NCI-H1092 treated with DMSO at 0.1 percent for 48 hours (cell line): ENCODE data around the gene NOL4L.

Experiments
- DNase-seq: peaks from one replicate; lab custom pipeline; 2025; lab: John Stamatoyannopoulos, UW

Gene NOL4L

DNA sequence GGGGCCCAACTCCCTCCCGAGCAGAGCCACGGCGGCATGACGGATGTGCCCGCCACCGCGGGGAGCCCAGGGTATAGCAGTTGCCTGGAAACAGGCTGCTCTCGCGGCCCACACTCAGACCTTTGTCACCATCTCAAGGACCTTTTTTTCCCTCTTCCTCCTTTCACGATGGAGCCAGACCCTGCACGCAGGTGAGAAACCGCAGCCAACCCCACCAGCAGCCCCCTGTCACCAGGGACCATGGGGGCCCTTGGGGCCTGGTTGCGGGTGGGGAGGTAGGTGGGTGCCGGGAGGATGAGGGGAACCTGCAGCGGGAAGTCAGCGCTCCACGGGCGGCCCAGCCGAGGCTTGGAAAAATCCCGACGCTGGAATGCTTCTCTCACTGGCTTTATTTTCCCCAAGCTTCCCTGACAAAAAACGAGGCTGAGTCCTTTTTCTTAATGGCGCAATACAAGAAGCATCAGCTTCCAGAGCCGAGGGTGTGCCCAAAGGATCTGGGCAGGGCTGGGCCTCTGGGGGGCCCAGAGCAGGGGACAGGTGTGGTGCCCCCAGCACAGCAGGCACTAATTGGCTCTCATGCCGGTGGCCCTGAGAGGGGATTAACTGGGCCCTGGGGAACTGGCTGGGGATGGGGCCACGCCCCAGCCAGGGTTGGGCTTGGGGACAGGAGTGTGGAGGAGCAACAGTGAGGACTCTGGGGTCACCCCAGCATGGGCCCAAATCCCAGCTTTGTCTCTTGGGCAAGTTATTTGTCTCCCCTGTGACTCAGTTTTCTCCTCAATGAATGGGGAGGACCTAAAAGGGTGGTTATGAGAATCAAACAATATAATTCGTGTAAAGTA, 23.9 kb downstream of the NOL4L start:
- peak; percentile 69 for DNase-seq

- DNase-seq: no peak
These were observed 24.6 kb downstream of the NOL4L start for GRCh38 chr20:32560482-32560988.

GRCh38 chr20:32559753-32560380, 25.3 kb downstream of the NOL4L start:
- no peak for DNase-seq

DNA sequence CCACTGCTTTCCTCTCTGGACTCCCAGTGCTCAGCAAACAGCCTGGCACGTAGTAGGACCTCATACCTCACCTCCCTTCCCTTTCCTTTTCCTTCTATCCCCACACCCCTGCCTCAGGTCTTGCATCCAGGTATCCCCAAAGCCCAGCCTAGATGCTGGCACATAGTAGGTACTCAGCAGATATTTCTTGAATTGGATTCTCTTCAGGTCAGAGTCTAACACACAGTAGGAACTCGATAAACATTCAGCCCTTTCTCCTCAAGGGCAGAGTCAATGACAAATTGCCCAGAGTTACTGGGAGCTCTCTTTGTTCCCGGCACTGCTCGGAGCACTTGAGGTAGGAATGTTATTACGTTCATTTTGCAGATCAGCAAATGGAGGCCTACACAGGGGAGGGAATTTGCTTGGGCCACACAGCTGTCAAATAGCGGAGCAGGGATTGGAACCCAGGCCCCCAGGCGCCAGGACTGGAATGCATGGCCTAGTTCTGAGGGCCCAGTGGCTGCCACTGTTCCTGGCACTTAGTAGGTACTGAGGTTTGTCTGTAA, 25.9 kb downstream of the NOL4L start:
- no peak for DNase-seq

- DNase-seq: no peak
These were observed 26.6 kb downstream of the NOL4L start for GRCh38 chr20:32558526-32558925.

DNA sequence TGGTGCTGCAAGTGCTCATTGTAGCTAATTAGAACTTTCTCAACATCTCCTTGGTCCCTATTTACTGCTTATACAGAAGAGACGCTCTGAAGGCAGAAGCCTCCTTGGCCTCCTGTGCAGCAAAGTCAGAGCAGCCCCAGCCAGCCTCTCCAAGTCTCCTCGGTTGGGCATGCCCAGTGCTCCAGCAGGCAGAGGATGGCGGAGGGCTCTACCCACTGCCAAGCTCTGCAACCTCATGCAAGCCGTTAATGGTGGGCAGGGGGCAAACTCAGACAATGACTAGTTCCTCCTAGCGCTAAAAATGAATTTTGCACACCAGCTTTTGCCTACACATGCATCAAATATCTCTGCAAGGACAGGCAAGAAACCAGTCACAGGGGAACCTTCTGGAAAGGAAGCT, 27.8 kb downstream of the NOL4L start:
- DNase-seq: no peak

DNA sequence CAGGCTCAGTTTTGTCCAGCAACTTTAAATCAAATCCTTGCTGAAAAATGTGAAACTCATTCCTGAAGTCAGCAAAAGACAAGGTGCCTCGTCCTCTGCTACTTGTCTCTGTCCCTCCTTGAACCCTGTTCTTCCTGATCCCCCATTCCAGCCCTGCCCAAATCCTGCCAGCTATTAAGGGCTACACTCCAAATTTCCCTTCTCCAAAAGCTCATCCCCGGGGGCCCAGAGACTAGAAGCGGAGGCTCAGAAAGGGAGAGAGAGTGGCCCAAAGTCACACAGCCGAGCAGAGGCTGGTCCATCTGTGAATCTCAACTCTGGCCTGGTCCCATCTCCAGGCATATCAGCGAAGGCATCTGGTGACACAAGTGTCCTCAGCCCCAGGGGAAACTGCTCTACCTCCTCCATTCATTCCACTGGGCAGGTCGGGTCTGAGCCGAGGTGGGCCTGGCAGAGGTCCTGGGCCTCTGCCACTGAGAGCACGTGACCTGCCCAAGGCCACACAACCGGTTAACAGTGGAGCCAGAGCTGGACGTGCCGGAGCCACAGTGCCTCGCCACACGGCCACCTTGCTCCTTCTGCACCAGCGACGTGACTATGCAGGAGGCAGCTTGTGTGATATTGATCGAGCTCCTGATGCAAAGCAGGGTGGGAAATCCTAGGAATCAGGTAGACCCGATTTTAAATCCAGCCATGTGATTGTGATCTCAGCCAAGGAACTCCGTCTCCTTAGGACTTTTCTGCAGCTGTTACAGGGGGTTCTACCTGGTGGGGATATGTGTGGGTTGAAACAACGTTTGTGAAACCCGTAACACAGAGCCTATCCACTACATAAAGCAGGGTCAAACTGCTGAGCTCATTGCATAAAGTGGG, 28.6 kb downstream of the NOL4L start:
- DNase-seq: no peak

DNA sequence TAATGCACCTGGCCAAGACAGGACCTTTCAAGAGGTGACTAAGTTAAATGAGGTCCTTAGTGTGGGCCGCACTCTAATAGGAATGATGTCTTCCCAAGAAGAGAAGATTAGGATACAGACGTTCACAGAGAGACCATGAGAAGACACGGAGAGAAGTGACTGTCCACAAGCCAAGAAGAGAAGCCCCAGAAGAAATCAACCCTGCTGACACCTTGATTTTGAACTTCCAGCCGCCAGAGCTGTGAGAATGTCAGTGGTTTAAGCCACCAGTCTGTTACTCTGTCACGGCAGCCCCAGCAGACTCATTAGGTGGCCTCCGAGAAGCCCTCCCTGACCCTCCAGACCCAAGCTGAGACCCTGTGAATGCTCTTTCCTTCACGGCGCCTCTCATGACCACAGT, 29.5 kb downstream of the NOL4L start:
- no peak for DNase-seq

- DNase-seq: no peak
These were observed 30.2 kb downstream of the NOL4L start for GRCh38 chr20:32554965-32555289.

DNA sequence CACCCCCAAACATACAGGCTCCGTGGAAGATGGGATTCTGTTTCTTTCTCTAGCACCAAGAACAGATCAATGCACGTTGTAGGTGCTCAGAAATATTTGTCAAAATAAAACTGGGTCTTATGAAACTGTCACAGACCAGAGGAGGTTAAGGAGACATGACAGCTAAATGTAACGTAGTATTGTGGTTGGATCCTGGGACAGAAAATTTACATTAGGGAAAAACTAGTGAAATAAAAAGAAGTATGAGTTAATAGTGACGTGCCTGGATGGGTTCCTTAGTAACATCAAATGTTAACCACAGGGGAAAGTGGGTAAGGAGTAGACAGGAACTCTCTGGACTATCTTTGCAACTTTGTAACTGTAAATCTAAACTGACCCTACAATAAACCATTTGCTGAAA, 31.5 kb downstream of the NOL4L start:
- DNase-seq: no peak

- no peak for DNase-seq
These were observed 33.4 kb downstream of the NOL4L start for GRCh38 chr20:32551693-32552092.

DNA sequence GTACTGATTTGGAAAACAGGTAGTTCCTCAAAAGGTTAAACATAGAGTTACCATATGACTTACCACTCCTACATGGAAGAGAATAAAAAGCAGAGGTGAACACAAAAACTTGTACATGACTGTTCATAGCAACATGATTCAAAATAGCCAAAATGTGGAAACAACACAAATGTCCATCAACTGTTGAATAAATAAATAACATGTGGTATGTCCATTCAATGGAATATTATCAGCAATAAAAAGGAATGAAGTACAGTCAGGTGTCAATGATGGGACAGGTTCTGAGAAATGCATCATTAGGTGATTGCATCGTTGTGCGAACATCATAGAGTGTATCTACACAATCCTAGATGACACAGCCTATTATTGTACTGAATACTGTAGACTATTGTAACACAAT, 35.3 kb downstream of the NOL4L start:
- DNase-seq: no peak

DNA sequence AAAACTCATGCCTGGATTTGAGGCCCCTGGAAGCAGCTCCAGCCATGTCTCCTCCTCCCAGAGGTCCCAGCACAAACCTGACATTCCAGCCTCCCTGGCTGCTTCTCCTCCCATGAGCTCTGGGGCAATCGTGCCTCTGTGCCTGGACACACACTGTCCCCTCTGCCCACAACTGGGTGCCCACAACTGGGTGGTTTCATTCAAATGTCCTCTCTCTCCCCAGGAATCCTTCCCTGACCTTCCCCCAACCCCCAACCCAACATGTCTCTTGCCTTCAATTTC, 37.4 kb downstream of the NOL4L start:
- DNase-seq: no peak

DNA sequence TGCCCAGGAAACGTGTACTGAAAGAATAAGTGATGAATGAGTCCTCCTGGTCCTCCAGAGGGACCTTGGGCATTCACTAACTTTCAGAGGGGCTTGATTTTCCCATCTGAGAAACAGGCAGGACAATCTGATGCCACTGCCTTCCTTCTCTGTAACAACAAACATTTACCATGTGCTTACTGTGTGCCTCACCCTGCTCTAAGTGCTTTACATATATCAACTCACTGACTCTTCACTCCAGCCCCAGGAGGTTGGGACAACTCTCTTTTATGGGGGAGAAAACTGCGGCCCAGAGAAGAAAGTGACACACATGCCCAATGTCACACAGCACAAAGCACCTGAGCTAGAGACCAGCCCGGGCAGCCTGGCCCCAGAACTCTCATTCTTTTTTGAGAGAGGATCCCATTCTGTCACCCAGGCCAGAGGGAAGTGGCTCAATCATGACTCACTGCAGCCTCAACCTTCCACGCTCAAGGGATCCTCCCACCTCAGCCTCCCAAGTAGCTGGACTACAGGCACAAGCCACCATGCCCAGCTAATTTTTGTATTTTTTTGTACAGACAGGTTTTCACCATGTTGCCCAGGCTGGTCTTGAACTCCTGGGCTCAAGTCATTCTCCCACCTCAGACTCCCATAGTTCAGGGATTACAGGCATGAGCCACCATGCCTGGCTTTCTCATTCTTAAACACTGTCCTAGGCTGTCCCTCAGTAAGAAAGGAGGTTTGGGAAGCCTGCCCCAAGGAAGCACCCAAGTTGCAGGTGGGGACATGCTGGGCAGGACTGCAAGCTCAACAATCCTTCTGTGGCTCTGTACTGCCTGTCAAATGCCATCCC, 38.0 kb downstream of the NOL4L start:
- no peak for DNase-seq

DNA sequence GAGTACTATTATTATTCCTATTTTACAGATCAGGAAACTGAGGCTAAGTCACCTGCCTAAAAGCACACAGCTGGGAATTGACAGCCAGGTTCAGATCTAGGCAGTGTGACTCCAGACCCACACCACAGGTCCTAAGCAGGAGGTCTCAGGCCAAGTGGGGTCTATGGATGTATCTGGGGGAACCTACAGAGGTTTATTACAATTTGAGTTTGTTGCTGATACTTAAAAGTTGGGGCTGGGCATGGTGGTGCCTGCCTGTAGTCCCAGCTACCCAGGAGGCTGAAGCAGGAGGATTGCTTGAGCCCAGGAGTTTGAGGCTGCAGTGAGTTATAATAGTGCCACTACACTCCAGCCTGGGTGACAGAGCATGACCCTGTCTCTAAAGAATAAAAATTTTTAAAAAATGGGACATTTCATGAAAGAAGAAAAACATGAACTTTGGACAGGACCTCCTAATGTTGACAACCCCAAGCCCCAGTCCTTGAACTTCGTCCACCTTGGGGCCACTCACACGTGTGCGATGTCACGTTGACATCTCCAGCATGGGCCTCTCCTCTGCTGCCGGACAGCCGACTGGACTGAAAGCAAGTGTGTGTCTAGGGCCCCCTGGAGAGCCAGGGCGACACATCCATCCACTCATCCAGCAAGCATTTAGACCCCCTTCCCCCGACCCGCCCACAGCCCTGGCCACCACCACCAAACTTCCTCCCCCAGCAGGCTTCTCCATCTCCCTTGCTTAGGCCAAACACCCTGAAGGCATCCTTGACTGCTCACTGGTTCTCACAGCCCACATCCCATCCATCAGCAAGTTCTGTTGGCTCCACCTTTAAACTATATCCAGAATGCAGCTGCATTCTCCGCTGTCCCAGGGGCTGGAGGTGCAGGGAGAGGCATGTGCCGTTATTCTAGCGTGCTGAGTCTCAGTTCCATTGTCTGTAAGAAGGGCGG, 40.0 kb downstream of the NOL4L start:
- DNase-seq: no peak

DNA sequence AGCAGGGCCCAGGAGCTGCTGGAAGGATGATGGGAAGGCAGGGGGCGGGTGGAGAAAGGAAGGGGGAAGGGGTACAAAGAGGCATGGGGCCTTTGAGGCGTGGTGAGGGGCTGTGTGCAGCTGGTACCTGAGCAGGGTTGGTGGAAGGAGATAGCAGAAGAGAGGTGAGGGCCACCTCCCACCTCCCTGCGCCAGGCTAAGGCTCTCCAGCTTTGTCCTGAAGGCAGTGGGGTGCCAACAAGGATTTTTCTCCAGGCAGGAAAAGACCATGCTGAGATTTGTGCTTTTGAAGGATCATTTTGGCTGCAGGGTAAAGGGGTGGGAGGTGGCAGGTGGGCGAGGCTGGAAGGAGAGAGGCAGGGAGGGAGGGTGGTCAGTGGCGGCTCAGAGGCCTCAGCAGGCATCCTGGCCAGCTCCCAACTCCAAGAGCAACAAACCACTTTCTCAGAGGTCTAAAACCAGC, 40.8 kb downstream of the NOL4L start:
- DNase-seq: no peak

GRCh38 chr20:32543570-32544259, 41.4 kb downstream of the NOL4L start:
- DNase-seq: no peak

DNA sequence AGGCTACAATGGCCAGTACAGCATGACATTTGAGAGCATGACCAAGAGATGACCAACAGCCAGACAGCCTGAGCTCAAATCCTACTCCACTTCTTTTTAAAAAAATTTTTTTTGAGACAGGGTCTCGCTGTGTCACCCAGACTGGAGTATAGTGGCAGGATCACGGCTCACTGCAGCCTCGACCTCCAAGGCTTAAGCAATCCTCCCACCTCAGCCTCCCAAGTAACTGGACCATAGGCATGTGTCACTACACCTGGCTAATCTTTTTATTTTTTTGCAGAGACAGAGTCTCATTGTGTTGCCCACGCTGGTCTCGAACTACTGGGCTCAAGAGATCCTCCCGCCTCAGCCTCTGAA, 42.9 kb downstream of the NOL4L start:
- no peak for DNase-seq

DNA sequence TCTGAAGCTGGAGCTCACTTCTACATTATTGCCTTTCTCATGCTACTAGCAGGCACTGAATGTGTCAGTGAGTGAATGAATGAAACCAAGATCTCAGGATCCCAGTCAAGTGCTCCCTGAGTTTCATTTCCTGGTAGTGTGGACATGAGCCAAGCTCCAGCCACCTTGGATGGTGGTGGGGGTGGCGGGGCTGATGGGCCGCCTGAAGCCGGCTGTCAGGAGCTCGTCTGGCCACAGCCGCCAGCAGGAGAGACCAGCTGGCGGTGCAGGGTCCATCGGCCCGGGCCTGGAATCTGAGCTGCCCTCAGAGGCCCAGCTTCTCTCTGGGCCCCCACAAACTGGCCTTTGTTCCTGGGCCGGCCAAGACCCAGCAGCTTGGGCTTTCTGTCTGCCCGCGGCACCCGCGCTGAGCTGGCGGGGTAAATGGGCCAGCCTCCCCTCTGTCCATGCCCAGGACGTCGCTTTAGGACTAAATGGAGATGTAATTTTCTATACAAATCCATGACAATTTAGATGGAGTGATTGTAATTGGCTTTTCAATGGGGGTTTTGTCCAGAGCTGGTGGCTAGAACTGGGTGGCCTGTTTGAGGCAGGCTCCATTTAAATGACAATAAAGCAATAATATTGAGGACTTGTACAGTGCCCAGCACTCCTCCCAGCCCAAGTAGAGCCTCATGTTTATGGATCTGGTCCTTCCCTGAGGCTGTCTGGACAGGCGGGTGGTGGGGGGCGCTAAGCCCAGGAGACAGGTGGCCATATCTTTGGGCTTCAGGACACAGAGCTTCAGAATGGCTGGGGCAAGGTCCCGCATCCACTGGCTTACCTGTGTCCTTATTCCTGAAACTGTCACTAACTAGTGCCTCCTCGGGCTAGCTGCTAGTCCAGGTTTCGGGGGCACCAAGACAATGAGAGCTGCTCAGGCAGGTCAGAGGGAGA, 43.5 kb downstream of the NOL4L start:
- no peak for DNase-seq
